Stimulated activated CD8-positive, alpha-beta memory T cell treated with anti-CD3 and anti-CD28 coated beads, Interleukin-15, amount 100 ng/mL, for 1 hour (primary cell): ENCODE results near the gene LMO1.

Experiments used
- DNase-seq: peaks from one replicate; pipeline ENCODE4 v3.0.0-alpha.2; 2020; ENCODE audit warnings: low read depth

LMO1 gene

DNA sequence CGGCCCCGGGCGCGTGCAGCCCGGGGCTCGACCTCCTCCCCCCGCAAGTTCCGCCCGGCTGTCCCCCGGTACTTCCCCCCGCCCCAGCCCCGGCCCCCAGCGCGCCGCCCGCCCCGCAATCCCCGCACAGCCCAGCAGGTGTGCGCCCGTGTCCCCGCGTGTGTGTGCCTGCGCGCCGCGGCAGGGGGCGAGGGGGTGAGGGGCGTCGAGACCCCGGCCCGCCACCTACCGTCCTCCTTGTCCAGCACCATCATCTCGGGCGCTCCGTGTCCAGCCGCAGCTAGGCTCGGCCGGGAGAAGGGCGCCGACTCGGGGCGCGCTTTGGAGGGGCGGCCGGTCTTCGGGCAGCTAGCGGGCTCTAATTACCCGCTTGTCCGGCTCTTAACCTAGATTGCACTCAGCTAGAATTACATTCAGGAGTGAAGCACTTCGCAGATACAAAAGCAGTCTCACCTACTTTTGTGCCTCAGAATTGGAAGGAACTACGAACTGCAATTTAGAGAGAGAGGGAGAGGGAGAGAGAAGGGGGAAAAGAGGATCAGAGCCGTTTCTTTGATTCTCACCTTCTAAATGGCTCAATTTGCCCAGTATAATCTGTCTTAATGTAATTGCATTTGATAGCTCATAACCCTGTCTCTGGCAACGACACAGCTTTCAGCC lies 439 bp downstream of the LMO1 start:
- DNase-seq, result no peak

- DNase-seq, result no peak
Measured at GRCh38 chr11:8262552-8263108, 1.0 kb downstream of the LMO1 start.

- DNase-seq, result no peak
Measured at GRCh38 chr11:8261921-8262551, 1.6 kb downstream of the LMO1 start.

GRCh38 chr11:8261291-8261690 lies 2.4 kb downstream of the LMO1 start:
- no peak for DNase-seq

DNA sequence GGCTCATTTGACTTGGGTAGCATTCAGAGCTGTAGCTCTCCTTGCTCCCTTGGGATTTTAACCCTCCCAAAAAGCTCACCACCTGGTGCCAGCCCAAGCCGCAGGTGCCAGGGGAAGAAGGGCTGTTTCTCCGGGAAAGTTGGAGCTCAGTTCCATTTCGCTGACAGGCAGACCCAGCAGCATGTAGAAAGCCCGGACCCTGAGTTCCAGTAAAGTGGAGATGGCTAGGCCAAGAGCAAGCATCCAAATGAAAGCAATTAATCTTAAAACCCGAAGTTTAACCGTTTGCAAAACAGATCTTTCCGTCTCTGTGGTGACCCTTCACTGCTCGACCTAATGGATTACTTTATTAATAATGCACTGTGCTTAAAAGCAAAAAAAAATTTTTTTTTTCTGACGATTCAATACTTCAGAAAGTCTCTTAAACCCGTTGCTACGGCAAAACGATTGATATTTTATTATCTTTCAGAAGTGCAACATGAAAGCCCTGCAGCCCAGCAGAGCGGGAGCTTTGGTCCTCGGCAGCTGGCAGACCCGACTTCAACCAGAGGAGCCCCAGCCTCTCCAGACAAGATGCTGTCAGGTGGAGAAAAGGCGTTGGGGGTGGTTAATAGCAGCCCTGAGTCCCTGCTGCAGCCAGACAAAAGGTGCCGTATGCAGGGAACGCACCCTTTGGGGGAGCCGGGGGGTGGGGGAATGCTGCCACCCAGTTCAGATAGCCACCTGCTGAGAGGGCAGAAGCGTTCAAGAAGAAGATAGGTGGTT lies 3.3 kb downstream of the LMO1 start:
- DNase-seq, result no peak

DNA sequence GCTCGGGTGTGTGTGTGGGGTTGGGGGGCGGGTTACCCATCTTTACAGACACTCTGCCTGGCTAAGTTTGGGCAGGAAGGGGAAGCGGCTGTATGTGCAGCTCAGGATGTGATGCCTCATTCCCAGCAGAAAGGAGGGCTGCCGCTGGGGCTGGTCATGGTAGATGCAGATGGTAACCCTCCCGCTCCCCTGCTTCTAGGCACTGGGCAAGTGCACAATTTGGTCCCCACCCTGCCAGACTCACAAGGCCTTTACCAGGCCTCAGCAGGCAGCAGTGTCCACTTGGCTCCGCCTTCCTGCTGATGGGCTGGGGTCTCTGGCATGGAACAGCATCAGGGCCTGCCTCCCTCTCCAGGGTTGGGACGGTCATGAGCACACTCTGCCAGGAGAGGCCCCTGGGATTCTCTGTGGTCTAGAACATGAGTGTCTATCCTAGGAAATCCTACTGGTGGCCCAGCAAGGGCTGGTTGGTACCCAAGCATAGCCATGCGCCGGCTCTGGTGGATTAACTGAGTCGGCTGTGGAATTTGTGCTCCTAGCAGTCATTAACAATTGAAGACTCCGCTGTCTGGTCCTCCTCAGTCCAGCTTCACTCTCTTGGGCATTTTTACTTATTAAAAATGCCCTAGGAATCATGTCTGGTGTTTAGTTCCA lies 4.2 kb downstream of the LMO1 start:
- no peak for DNase-seq

DNA sequence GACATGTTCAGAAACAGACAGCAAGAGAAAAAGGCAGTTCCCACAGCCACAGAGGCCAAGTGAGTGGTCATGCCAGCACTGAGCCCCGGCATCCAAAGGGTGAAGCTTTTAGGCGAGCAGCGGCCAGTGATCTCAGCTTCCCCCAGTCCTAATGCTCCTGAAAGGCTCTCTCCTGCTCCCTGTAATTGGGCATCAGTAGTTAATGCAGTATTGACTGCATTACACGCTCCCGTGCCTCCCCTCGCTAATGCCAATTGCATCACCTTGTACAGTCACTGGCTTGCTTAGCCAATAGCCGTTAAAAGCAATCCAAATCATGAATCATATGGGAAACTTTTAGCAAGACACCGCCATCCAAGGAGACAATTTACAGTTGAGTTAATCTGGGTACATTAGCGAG lies 4.9 kb downstream of the LMO1 start:
- no peak for DNase-seq

DNA sequence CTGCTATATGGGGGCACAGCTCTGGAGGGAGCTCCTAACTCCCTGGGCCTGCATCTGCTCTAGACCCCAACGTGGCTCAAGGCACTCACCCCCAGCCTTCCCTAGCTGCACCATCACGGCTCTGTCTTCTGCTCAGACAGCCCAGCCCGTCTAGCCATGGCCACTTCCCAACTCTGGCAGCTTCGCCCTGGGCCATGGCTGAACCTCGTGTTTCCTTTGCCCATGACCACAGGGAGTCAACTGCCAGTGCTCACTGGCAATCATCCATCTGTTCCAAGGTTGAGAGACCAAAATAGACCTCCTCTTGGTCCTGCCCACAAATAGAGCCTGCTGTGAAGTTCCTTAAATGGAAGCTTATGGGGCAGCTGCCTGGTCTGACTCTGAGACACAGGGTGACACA lies 5.4 kb downstream of the LMO1 start:
- DNase-seq, result no peak

DNA sequence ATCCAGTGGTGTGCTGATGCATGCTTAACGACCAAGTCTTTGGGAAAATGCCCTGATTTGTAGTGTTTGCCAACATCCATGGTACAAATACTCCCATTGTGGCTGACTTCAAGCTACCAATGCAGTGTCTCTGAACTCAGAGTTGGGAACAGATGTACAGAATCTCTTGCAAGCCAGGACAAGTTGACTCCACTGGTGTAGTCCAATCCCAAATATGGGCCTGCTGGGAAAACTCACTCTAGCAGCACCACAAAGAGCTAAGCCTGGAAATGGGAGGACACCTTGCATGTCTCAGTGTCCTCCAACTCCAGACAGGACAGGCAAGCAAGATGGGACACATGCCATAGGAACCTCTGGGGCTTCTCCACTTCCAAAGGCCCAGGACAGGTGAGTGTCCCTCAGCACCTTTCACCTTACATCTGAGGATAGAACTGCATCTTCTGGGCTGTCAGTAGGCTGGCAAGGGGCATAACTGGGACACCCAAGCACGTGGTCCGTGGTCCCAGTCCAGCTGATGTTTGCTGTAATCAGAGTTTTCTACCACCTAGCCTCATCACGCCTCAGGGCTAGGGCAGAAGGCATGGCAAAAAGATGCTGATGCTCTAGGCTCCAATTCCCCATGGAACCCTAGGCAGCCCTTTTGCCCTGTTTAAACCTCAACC lies 6.5 kb downstream of the LMO1 start:
- no peak for DNase-seq

DNA sequence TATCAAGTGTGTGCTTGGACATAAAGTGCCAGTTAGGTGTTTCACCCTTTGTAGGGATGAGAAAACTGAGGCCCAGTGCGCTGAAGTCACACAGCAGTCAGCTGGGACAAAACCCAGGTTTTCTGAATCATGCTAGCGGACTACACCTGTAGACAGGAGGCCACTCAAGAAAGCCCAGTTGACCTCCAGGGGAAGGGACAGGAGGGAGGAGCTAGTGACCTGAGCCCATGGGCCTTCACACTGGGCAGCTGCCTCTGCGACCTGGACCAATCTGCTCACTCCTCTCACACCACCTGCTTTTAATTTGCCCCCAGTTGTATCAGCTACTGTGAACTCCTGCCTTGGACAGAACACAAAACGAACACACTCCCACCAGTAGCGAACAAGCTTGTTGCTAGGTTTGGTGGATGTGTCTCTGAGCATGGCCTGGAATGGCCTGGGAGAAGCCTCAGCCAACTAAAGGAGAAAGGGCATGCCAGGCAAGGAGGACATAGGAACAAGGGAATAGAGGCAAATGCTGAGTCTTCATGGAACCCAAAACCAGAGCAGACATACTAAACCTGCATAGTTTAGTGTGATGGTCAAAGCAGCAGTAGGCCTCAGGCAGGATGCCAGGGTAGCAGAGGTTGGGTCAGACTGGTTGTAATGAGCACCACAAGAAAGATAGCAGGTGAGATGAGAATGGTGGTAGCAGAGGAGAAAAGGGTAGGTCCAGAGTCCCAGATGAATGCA lies 7.2 kb downstream of the LMO1 start:
- DNase-seq, result no peak

DNA sequence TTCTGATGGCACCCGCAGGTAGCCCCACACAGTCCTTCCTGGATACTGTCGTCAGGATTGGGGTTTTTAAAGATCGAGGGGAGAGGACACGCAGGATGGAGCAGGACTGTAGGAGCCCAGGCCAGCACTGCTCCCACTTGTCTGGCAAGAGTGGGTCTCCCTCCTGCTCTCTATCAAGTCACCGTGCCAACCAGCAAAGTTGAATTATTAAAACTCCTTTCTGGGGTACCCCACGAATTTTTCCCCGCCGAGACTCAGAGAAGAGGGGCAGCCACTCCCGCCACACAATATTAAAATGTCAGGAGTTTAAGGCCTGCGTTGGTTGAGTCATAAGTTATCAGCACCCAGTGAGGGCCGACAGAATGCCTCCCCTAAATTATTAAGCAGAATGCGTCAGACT lies 10.1 kb downstream of the LMO1 start:
- no peak for DNase-seq

DNA sequence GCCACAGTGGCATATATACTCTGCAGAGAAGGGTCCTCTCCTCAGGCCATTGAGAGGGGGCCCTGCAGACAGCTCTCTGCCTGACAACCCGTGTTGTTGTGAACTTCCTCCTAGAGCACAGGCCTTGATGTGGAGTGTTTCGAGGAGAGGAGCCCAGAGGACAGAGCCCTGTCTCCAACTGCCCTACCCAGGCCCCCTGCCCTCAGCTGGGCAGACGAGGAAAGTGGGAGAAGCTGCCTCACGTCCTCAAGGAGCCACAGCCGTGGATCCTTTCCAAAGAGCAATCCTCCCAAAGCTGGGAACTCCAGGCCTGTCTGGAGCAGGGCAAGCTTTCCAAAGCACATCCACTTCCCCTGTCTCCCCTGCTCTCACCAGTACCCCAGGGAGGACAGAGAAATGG lies 10.7 kb downstream of the LMO1 start:
- DNase-seq, result no peak

DNA sequence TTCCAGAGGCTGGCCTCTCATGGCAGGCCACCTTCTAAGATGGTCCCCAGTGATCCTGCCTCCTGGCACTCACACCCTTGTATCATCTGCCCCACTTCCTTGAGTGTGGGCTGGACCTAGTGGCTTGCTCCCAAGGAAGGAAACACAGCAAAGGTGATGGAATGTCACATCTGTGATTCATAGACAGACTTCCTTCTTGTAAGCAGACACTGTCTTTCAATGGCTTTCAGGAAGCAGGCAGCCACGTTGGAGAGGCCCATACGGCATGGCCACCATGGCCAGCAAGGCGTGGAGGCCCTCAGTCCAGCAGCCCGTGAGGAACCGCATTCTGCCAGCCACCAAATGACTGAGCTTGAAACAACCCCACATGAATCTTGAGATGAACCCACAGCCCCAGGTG lies 11.3 kb downstream of the LMO1 start:
- DNase-seq, result no peak

DNA sequence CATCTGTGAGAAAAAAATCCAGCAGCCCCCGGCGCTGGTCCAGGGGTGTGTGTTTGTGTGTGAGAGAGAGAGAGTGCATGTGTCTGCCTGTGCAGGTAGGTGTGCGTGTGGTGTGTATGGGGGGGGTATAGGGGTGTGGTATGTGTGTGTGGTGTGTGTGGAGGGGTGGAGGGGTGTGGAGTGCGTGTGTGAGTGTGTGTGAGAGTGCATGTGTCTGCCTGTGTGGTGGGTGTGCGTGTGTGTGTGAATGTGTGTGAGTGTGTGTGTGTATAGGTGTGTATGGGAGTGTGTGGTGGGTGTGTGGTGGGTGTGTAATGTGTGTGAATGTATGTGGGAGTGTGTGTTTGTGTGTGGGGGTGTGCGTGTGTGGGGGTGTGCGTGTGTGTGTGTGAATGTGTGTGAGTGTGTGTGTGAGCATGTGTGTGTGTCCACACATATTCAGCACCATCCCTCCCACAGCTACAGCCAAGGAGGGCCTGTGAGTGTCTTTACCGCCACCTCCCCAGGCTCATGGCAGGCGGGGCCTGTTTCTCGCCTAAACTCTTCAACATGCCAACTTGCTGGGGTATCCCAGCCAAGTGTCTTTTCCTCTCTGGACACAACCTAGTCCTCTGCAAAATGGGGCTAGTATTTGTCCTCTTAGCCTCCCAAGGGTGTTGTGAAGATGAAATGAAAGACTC lies 11.9 kb downstream of the LMO1 start:
- DNase-seq, result no peak

- DNase-seq, result no peak
Measured at GRCh38 chr11:8250981-8251615, 12.6 kb downstream of the LMO1 start.

DNA sequence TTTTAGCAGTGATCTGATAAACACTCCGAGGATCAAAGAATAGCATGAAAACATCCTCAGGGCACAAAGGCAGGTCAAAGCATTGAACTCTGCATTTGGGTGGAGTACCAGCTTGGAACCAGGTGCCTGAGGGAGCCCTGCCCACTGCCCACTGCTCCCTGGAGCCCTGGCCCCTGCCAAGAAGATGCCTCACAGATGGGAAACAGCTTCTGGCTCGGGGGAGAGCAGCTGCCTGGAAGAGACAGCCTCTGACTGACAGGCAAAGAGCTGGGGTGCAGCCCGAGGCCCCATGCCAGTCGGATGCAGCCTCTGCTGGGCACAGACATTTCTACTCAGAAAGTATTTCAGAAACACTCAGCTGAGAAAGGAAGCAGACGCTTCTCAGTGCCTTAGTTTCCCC lies 13.2 kb downstream of the LMO1 start:
- DNase-seq, result no peak

- DNase-seq, result no peak
Measured at GRCh38 chr11:8249482-8249881, 14.2 kb downstream of the LMO1 start.

DNA sequence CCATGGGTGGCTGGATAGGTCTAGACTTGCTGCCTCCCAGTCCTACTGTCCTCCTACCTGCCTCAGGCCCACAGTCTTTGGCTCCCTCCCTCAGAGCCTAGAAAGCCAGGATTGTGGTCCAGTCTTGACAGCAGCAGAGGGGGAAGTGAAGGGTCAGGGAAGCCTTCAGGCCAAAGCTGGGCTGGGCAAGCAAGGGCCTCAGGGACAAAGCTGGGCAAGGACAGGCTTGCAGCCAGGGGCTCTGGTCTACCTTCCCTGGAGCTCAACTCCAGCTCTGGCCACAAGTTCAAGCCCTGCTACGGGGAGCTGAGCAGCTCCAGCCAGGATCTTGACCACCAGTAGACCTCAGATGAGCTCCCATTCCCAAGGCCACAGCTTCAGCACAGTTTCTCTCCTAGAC lies 14.9 kb downstream of the LMO1 start:
- DNase-seq, result no peak

- DNase-seq, result no peak
Measured at GRCh38 chr11:8247312-8247711, 16.4 kb downstream of the LMO1 start.

- no peak for DNase-seq
Measured at GRCh38 chr11:8243458-8243857, 20.2 kb downstream of the LMO1 start.
